GM12878 (cell line): ENCODE results near the gene CHERP. TPM values are rescaled to one million over a fixed set of nuclear protein-coding genes. Genes with fewer than 3 reads are reported as not detected.
"Not testable (repeated sequence)": the region's sequence is repeated elsewhere in the genome, so short reads cannot be mapped to it uniquely, and the experiment has no call there.

ENCODE experiments used
- ATAC-seq: fragments of 200-7000 bp; cut with Tn5 transposase; 3 replicates; pipeline ENCODE4 v1.9.1; 2020; ENCODE audit warnings: mild to moderate bottlenecking, moderate library complexity
- BruUV-seq: library from RNA; stranded (reverse); fragments of 400-500 nt; replicated peaks from 2 replicates; lab custom pipeline; 2021; lab: Mats Ljungman, UMichigan
- CTCF ChIA-PET: fragments of 300-600 bp; sonication (Branson Sonifier 250); formaldehyde crosslinking; extraction: SDS; loops from one replicate; lab custom pipeline; 2021; ENCODE audit warnings: inconsistent platforms; lab: Yijun Ruan, JAX
- POLR2A ChIA-PET: fragments of 350-600 bp; formaldehyde crosslinking; extraction: SDS; loops from one replicate; lab custom pipeline; 2021; ENCODE audit warnings: inconsistent platforms; lab: Charles Lee
- RAD21 ChIA-PET: fragments of 300-600 bp; sonication (Branson Sonifier 250); formaldehyde crosslinking; loops from one replicate; lab custom pipeline; 2023; ENCODE audit warnings: antibody characterized with exemption; ENCODE audit not compliant: unreplicated experiment; lab: Charles Lee
- SMC1A ChIA-PET: fragments of 300-600 bp; sonication (Branson Sonifier 250); formaldehyde crosslinking; loops from one replicate; lab custom pipeline; 2023; ENCODE audit not compliant: unreplicated experiment, uncharacterized antibody; lab: Charles Lee
- DNase-seq: peaks from one replicate; pipeline ENCODE4 v3.0.0-alpha.2; 2011; ENCODE audit warnings: low read depth, low spot score
- FAIRE-seq: peaks from 3 replicates; lab custom pipeline; 2011; peaks lifted over from hg19 to GRCh38; lab: Jason Lieb, UNC
- H2AFZ ChIP-seq: 2 replicates; pipeline ENCODE4 v1.6.0; 2011; ENCODE audit warnings: low read depth, low read length, control low read depth; ENCODE audit not compliant: control insufficient read depth
- H3K27ac ChIP-seq: 2 replicates; pipeline ENCODE4 v1.5.1; 2011; ENCODE audit warnings: control low read depth; ENCODE audit not compliant: control insufficient read depth, insufficient read depth
- H3K27me3 ChIP-seq, 2 experiments: replicated peaks in 1 of 2; 2 replicates each; pipeline versions ENCODE4 v1.6.0 to v1.6.1; 2011; ENCODE audit warnings: low read length in 1 of 2; ENCODE audit not compliant: control insufficient read depth in 2 of 2, insufficient read depth in 2 of 2
- H3K36me3 ChIP-seq, 2 experiments: 2 replicates each; pipeline ENCODE4 v1.5.1; 2011; ENCODE audit warnings: low read length in 1 of 2; ENCODE audit not compliant: control insufficient read depth in 2 of 2, insufficient read depth in 2 of 2
- H3K4me1 ChIP-seq: 2 replicates; pipeline ENCODE4 v1.6.1; 2011; ENCODE audit warnings: mild to moderate bottlenecking, low read length, moderate library complexity, mixed read lengths; ENCODE audit not compliant: control insufficient read depth, insufficient read depth
- H3K4me2 ChIP-seq: 2 replicates; pipeline ENCODE4 v1.6.0; 2011; ENCODE audit warnings: control low read depth; ENCODE audit not compliant: control insufficient read depth, insufficient read depth
- H3K4me3 ChIP-seq: fragments of 200-600 bp; sonication (generic); 2 replicates; pipeline ENCODE4 v1.5.1; 2016
- H3K79me2 ChIP-seq: 2 replicates; pipeline ENCODE4 v1.6.0; 2011; ENCODE audit warnings: low read length; ENCODE audit not compliant: control insufficient read depth, insufficient read depth
- H3K9ac ChIP-seq: 2 replicates; pipeline ENCODE4 v1.8.0; 2011; ENCODE audit warnings: low read length, control low read depth, mixed read lengths; ENCODE audit not compliant: control insufficient read depth, insufficient read depth
- H3K9me3 ChIP-seq: replicated peaks from 3 replicates; pipeline ENCODE4 v1.5.1; 2011; ENCODE audit warnings: mild to moderate bottlenecking, low read length; ENCODE audit not compliant: control insufficient read depth, insufficient read depth
- H4K20me1 ChIP-seq: 2 replicates; pipeline ENCODE4 v1.6.0; 2011; ENCODE audit not compliant: control insufficient read depth, insufficient read depth
- HDAC2 ChIP-seq: fragments of 200-600 bp; sonication (generic); IDR thresholded peaks from 2 replicates; pipeline ENCODE4 v1.6.1; 2017
- WGBS: methylation state at CpG from one replicate; pipeline ENCODE4 v1.1.6; 2016; ENCODE audit warnings: low lambda C conversion rate; ENCODE audit not compliant: insufficient replicate concordance, insufficient coverage; ENCODE audit errors: missing lambda C conversion rate; 5-methylcytosine and 5-hydroxymethylcytosine counted together
- in situ Hi-C: fragments of 300-500 bp; cut with MboI; formaldehyde crosslinking; loops from 9 replicates; pipeline ENCODE4 v1.14.3; 2018; ENCODE audit warnings: mixed read lengths
- intact Hi-C: fragments of 100-400 bp; cut with micrococcal nuclease; formaldehyde crosslinking; loops from one replicate; pipeline ENCODE4 v1.14.2; 2022; ENCODE audit not compliant: unreplicated experiment
- polyA plus RNA-seq, 11 experiments: library from polyadenylated mRNA; depleted of rRNA in 4 of 11; unstranded in 6 of 11; stranded (reverse) in 5 of 11; fragments of >200 nt; fragmentation: Nextera tagmentation in 4 of 11; fragmentation: Illumina TruSeq in 1 of 11; extraction: Ambion mirVana in 4 of 11; extraction: Trizol in 1 of 11; gene quantifications; 1 replicate in 1 of 11; 2 replicates in 10 of 11; pipeline versions ENCODE4 v1.2.1 to v1.2.3, GENCODE V29; 2011 to 2016; ENCODE audit warnings: inconsistent platforms in 2 of 11, missing spikeins in 2 of 11, low read depth in 1 of 11
- total RNA-seq, 4 experiments: library from RNA; depleted of rRNA in 3 of 4; stranded (reverse); fragments of >200 nt in 3 of 4; fragmentation: Illumina TruSeq in 1 of 4; extraction: Trizol in 1 of 4; gene quantifications; 2 replicates each; pipeline versions ENCODE4 v1.2.1 to v1.2.3, GENCODE V29; 2013 to 2021

CHERP gene
- total and polyA plus RNA-seq, 10 of the 15 experiments (the other 5 are each of a cell fraction or from before 2014, with no cell fraction given): 0.66 to 65.3 (median 12.2) TPM

DNA sequence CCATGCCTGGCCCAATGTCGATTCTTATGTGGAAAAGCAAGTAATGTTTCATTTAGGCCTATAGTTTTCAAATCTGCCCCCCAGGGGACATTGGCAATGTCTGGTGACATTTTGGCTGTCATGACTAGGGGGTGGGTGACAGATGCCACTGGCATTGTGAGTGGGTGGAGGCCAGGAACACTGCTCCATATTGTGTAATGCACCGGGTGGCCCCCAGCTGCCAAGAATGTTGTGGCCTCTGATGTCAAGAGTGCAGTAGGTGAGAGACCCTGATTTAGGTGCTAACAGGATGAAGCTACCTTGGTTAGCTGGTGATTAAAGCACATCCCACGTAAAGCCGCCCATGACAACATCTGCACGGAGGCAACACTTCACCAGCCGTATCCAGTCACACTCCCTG, 35.3 kb downstream of the CHERP start:
- no peaks in the 10 kb centered on the region for H3K4me1 ChIP-seq
- no peak for DNase-seq
- no peak for FAIRE-seq

DNA sequence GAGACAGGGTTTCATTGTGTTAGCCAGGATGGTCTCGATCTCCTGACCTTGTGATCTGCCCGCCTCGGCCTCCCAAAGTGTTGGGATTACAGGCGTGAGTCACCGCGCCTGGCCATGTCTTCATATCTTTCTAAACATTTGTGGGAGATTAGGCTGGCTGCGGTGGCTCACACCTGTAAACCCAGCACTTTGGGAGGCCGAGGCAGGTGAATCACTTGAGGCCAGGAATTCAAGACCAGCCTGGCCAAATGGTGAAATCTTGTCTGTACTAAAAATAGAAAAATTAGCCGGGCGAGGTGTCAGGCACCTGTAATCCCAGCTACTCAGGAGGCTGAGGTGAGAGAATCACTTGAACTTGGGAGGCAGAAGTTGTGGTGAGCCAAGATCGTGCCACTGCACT, 36.1 kb downstream of the CHERP start:
- ATAC-seq, RAD21 ChIA-PET, H3K27me3 ChIP-seq, H3K79me2 ChIP-seq, H3K9me3 ChIP-seq, intact Hi-C loops, DNase-seq, SMC1A ChIA-PET, H3K9ac ChIP-seq, H2AFZ ChIP-seq, H3K4me3 ChIP-seq, H3K36me3 ChIP-seq, H3K4me1 ChIP-seq, H4K20me1 ChIP-seq, FAIRE-seq, H3K27ac ChIP-seq, CTCF ChIA-PET, in situ Hi-C loops, BruUV-seq, H3K4me2 ChIP-seq: not testable (repeated sequence)
- WGBS: 89% methylated on average over 11 of the region's 11 CpGs
- POLR2A ChIA-PET: interaction anchor here (0.7 kb wide), 1 partner anchor 81 kb away, joined by 3 read pairs; no protein-coding TSS in a partner anchor

More for the DNA sequence above, 35.3 kb downstream of the CHERP start:
- RAD21 ChIA-PET: no interaction called here
- no peak for ATAC-seq
- Histone ChIP-seq H3K9me3 (no peaks in the 10 kb centered on the region), H3K4me3 (no peak overlapping the region), H4K20me1 (no peaks in the 10 kb centered on the region), H3K27me3 (no peaks in the 10 kb centered on the region)
- no TSS peak for BruUV-seq
- no peak for TF ChIP-seq HDAC2
- TF ChIP-seq, all 136 proteins: peak for 0
- no peak overlapping the region for H2AFZ ChIP-seq
- ChIA-PET CTCF (no interaction called here), POLR2A (no interaction called here), SMC1A (no interaction called here)
- intact Hi-C loops (no loop called here), in situ Hi-C loops (no loop called here)
- H3K36me3 ChIP-seq: no peaks in the 10 kb centered on the region; a peak in 3 of 4 replicates
- H3K27ac ChIP-seq: no peak overlapping the region
- WGBS: 91% methylated on average over 6 of the region's 6 CpGs
- no peaks in the 10 kb centered on the region for H3K79me2 ChIP-seq
- no peak overlapping the region for H3K4me2 ChIP-seq
- H3K9ac ChIP-seq: no peak overlapping the region
